WERI-Rb-1 (cell line): ENCODE measurements around the gene SH3PXD2B.

Source experiments
- DNase-seq: peaks from one replicate; pipeline ENCODE4 v3.0.0-alpha.2; 2020
- H3K27ac ChIP-seq: fragments of 250-450 bp; sonication (Bioruptor Pico); 2 replicates; pipeline ENCODE4 v1.5.1; 2020; ENCODE audit warnings: mild to moderate bottlenecking, moderate library complexity
- H3K27me3 ChIP-seq: fragments of 250-450 bp; sonication (Bioruptor Pico); 2 replicates; pipeline ENCODE4 v1.5.1; 2021; ENCODE audit warnings: mild to moderate bottlenecking, low read depth, moderate library complexity; ENCODE audit not compliant: insufficient read depth, severe bottlenecking
- H3K36me3 ChIP-seq: fragments of 250-450 bp; sonication (Bioruptor Pico); 2 replicates; pipeline ENCODE4 v1.5.1; 2020; ENCODE audit warnings: mild to moderate bottlenecking, moderate library complexity
- H3K4me3 ChIP-seq: 2 replicates; pipeline ENCODE4 v1.5.1; 2011; ENCODE audit warnings: low read depth, mild to moderate bottlenecking, control low read depth, low read length
- H3K9me3 ChIP-seq: fragments of 250-450 bp; sonication (Bioruptor Pico); 2 replicates; pipeline ENCODE4 v1.5.1; 2021; ENCODE audit warnings: mild to moderate bottlenecking, moderate library complexity; ENCODE audit not compliant: severe bottlenecking
- TF ChIP-seq, protein P1 (sequence below): IDR thresholded peaks from 2 replicates; pipeline ENCODE4 v1.5.1; 2011; ENCODE audit warnings: low read depth, mild to moderate bottlenecking, control low read depth, inconsistent platforms, low read length

Gene SH3PXD2B

DNA sequence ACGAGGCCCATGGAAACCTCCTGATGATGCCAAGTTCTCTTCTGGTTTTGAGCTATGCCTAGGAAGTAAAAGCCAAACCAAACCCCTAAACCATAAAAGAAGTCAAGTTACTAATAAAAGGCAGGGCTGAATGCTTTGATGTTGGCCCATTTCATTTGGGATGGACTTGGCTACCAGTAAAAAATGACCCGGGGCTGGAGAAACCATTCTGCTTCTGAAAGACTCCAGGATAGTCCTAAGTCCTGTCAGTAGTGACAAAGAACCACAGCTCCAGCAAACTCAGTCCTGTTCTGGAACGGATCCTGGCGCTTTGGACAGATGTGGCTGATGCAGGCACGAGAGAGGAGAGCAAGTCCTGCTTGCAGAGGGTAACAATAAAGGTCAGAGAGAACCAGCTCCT, 68.6 kb downstream of the SH3PXD2B start:
- Histone ChIP-seq H3K36me3 (no peaks in the 10 kb centered on the region; the same call in 1 of the 2 replicates), H3K27ac (no peak overlapping the region), H3K27me3 (no peaks in the 10 kb centered on the region), H3K4me3 (no peak overlapping the region), H3K9me3 (no peaks in the 10 kb centered on the region)
- no peak for DNase-seq
- TF ChIP-seq, protein P1, sequence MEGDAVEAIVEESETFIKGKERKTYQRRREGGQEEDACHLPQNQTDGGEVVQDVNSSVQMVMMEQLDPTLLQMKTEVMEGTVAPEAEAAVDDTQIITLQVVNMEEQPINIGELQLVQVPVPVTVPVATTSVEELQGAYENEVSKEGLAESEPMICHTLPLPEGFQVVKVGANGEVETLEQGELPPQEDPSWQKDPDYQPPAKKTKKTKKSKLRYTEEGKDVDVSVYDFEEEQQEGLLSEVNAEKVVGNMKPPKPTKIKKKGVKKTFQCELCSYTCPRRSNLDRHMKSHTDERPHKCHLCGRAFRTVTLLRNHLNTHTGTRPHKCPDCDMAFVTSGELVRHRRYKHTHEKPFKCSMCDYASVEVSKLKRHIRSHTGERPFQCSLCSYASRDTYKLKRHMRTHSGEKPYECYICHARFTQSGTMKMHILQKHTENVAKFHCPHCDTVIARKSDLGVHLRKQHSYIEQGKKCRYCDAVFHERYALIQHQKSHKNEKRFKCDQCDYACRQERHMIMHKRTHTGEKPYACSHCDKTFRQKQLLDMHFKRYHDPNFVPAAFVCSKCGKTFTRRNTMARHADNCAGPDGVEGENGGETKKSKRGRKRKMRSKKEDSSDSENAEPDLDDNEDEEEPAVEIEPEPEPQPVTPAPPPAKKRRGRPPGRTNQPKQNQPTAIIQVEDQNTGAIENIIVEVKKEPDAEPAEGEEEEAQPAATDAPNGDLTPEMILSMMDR, result no peak

- H3K27me3 ChIP-seq, result no peaks in the 10 kb centered on the region
- H3K4me3 ChIP-seq, result no peak overlapping the region
- H3K36me3 ChIP-seq, result no peaks in the 10 kb centered on the region; the same call in 1 of the 2 replicates
- H3K27ac ChIP-seq, result no peak overlapping the region
- DNase-seq, result no peak
- no peaks in the 10 kb centered on the region for H3K9me3 ChIP-seq
- TF ChIP-seq, protein P1, result no peak
These were observed 69.2 kb downstream of the SH3PXD2B start for GRCh38 chr5:172385010-172385563.

DNA sequence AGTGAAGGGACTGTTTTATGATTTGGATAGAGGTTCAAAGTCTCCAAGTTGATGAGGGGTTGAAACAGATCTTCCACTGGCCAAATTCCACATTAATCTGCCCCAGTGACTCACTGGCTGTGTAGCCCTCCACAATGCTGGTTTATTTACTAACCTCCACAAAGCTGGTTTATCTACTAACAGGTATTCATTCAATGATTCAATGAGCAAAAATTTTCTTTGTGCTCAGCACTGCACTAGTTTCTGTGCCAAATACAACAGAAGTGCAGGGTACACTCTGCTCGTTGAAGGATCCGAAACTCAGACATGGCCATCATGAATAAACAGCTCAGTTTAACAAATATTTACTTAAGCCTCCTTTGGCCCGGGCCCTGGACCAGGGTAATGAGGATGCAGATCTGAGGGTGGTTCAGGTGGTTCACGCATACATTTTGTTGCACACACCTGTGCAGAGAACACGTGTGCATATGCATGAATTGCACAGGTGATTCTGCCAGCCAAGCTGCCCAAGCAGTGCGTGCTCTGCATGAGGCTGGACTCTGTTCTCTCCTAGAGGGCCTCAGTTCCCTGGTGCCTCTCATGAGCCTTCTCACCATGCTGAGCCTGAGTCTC, 71.0 kb downstream of the SH3PXD2B start:
- TF ChIP-seq, protein P1, result no peak
- H3K4me3 ChIP-seq, result no peak overlapping the region
- H3K27ac ChIP-seq, result no peak overlapping the region
- H3K36me3 ChIP-seq, result no peaks in the 10 kb centered on the region; the same call in 1 of the 2 replicates
- H3K9me3 ChIP-seq, result no peaks in the 10 kb centered on the region
- no peaks in the 10 kb centered on the region for H3K27me3 ChIP-seq
- no peak for DNase-seq

DNA sequence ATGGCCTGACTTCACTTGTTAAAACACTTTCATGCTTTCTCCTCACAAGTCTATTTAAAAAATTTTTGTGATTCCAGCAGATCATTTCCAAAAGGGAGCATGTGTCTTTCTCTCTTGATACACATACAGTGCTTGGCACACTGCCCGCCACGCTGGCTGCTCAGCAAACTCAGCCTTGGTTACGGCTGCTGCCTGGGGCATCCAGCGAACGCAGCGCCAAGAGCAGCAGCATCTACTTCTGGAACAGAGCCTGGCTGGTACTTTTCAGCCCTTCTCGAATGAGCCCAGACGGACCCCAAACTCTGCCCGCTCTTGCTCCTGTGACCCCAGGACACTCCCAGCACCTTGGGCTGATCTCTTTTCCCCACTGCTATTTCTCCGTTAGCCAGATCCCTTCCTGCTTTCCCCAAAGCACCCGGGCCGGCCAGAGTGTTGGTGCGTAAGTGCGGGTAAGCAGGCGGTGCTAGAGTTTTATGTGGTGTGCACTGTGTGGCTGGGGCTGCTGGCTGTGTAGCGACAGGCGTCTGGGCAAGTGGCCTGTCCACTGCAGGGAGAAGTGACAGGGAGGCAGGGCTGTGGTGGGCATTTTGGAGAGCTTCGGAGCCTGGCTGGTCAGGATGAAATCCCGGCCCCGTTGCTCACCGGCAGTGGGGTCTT, 73.2 kb downstream of the SH3PXD2B start:
- Histone ChIP-seq H3K27me3 (no peaks in the 10 kb centered on the region), H3K27ac (no peak overlapping the region), H3K9me3 (no peaks in the 10 kb centered on the region), H3K4me3 (no peak overlapping the region), H3K36me3 (no peaks in the 10 kb centered on the region)
- TF ChIP-seq, protein P1, result no peak
- no peak for DNase-seq

DNA sequence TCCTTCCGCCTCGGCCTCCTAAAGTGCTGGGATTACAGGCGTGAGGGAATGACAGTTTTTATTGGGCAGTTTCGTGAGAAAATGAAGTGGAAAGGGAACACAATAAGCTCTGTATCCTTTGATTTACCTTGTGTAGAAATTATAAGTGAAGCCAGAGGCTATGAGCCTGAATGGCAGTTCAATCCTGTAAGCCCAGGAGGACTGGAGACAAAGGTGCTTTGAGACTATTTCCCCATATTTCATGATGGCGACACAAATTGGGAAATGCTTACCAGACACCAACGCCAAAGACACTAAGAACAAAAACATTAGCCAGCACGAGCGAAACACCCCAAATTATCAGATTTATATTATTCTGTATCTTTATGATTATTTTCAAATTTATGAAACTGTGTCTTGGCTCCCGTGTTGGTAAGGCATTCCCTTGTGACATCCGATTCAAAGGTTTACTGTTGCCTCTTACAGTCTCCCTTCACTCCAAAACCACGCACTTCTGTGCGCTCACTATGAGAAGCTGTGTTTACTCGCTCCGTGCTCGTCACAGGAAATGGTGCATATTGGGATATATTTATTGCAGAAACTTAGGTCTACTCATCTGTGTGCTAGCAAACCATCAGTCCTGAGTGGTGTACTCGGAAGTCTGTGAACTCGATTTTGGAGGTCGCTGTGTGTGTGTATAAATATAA, 73.9 kb downstream of the SH3PXD2B start:
- no peaks in the 10 kb centered on the region for H3K27me3 ChIP-seq
- H3K9me3 ChIP-seq, result no peaks in the 10 kb centered on the region
- no peak for DNase-seq
- no peaks in the 10 kb centered on the region for H3K36me3 ChIP-seq
- no peak overlapping the region for H3K4me3 ChIP-seq
- H3K27ac ChIP-seq, result no peak overlapping the region
- TF ChIP-seq, protein P1, result no peak
